A673 (cell line): ENCODE data around the gene LRP11.

Experiments
- EZH2 ChIP-seq: fragments of 200-600 bp; sonication (generic); IDR thresholded peaks from 2 replicates; pipeline ENCODE4 v1.6.1; 2017; ENCODE audit warnings: borderline replicate concordance, low read depth, mild to moderate bottlenecking, mixed read lengths, antibody characterized with exemption, low read length; ENCODE audit not compliant: poor library complexity, severe bottlenecking
- TF ChIP-seq, protein P1 (sequence below): fragments of 300-800, 200-600 bp; sonication (generic); conservative IDR thresholded peaks from 2 replicates; pipeline ENCODE4 v1.5.1; 2017; ENCODE audit warnings: low read depth, mild to moderate bottlenecking, antibody characterized with exemption, low read length, moderate library complexity, mixed read lengths

DNA sequence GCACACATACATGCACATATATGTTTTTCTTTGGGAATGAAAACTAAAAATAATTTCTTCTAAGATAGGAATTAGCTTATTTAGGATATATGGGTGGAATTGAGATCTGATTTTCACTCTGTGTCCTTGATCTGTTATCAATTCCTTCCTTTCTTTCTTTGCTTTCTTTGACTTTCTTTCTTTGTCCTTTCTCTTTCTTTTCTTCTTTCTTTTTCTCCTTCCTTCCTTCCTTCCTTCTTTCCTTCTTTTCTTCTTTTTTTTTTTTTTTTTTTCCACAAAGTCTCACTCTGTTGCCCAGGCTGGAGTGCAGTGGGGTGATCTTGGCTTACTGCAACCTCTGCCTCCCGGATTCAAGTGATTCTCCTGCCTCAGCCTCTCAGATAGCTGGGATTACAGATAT lies 86.5 kb downstream of the LRP11 start:
- TF ChIP-seq EZH2, result no peak
- TF ChIP-seq, protein P1, sequence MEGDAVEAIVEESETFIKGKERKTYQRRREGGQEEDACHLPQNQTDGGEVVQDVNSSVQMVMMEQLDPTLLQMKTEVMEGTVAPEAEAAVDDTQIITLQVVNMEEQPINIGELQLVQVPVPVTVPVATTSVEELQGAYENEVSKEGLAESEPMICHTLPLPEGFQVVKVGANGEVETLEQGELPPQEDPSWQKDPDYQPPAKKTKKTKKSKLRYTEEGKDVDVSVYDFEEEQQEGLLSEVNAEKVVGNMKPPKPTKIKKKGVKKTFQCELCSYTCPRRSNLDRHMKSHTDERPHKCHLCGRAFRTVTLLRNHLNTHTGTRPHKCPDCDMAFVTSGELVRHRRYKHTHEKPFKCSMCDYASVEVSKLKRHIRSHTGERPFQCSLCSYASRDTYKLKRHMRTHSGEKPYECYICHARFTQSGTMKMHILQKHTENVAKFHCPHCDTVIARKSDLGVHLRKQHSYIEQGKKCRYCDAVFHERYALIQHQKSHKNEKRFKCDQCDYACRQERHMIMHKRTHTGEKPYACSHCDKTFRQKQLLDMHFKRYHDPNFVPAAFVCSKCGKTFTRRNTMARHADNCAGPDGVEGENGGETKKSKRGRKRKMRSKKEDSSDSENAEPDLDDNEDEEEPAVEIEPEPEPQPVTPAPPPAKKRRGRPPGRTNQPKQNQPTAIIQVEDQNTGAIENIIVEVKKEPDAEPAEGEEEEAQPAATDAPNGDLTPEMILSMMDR, result no peak
